Tibial artery (tissue), 4 donors: ENCODE measurements around the gene PRSS53.

ENCODE experiments used
- DNase-seq, 2 donors: peaks; one replicate each; pipeline ENCODE4 v3.0.0-alpha.2; 2019
- H3K27ac ChIP-seq, 2 donors: fragments of 200-600 bp; sonication (generic) in 1 of 2; 1 replicate in 1 of 2; 2 replicates in 1 of 2; pipeline ENCODE4 v1.5.1; 2018 to 2019; ENCODE audit warnings: mild to moderate bottlenecking in 1 of 2
- H3K27me3 ChIP-seq, 2 donors: fragments of 200-600 bp; sonication (generic) in 1 of 2; one replicate each; pipeline versions ENCODE4 v1.5.1 to v1.6.0; 2016 to 2019
- H3K36me3 ChIP-seq, 3 donors: fragments of 200-600 bp; sonication (generic) in 2 of 3; one replicate each; pipeline ENCODE4 v1.5.1; 2016 to 2019; ENCODE audit warnings: mild to moderate bottlenecking in 2 of 3
- H3K4me1 ChIP-seq, 4 donors: fragments of 200-600 bp; sonication (generic) in 2 of 4; 1 replicate in 3 of 4; 2 replicates in 1 of 4; pipeline ENCODE4 v1.5.1; 2016 to 2019
- H3K4me3 ChIP-seq, 2 donors: fragments of 200-600 bp; sonication (generic) in 1 of 2; 1 replicate in 1 of 2; 2 replicates in 1 of 2; pipeline ENCODE4 v1.5.1; 2018 to 2019; ENCODE audit warnings: mild to moderate bottlenecking in 2 of 2
- H3K9me3 ChIP-seq, 3 donors: fragments of 200-600 bp; sonication (generic) in 1 of 3; one replicate each; pipeline ENCODE4 v1.5.1; 2016 to 2019
- CTCF ChIP-seq, 2 experiments: fragments of 200-600 bp in 1 of 2; fragments of 450-650 bp in 1 of 2; IDR thresholded peaks; one replicate each; pipeline ENCODE4 v1.5.1; 2017 to 2019; ENCODE audit warnings: antibody characterized with exemption in 2 of 2, mild to moderate bottlenecking in 1 of 2, moderate library complexity in 1 of 2
- intact Hi-C: fragments of 100-400 bp; cut with DNase I; formaldehyde crosslinking; loops from one replicate; pipeline ENCODE4 v1.15.0; 2023; ENCODE audit warnings: low total_unique reads

PRSS53 gene

GRCh38 chr16:31036691-31037090 lies 52.1 kb downstream of the PRSS53 start:
- DNase-seq, result no peak

GRCh38 chr16:31033709-31034492 lies 54.8 kb downstream of the PRSS53 start:
- H3K27me3 ChIP-seq, result no peaks in the 10 kb centered on the region
- intact Hi-C loops, result loop anchor here (2.0 to 5.0 kb wide), 2 partner anchors 37 to 41 kb away; partner anchors contain the start of genes ZNF646 and ZNF668
- H3K4me1 ChIP-seq, result peaks cover 0 to 22% (median 12%) of the 10 kb centered on the region in 4 donors
- peak overlapping the region; percentile 83 to 99 for H3K4me3 ChIP-seq
- peaks cover 11 to 34% (median 30%) of the 10 kb centered on the region in 3 donors for H3K36me3 ChIP-seq
- peak; percentile 94 to 96 for DNase-seq
- TF ChIP-seq CTCF (IDR thresholded peaks at IDR 0.05), result no peak
- no peaks in the 10 kb centered on the region for H3K9me3 ChIP-seq
- H3K27ac ChIP-seq, result peak overlapping the region; percentile 92 to 93

More at GRCh38 chr16:31036691-31037090, 52.1 kb downstream of the PRSS53 start:
- Histone ChIP-seq H3K27me3 (no peaks in the 10 kb centered on the region), H3K4me3 (no peak overlapping the region), H3K4me1 (peaks cover 0 to 22% (median 12%) of the 10 kb centered on the region in 4 donors), H3K36me3 (peaks cover 36 to 60% (median 58%) of the 10 kb centered on the region in 3 donors), H3K9me3 (no peaks in the 10 kb centered on the region), H3K27ac (no peak overlapping the region)
- intact Hi-C loops, result no loop called here
- TF ChIP-seq CTCF (IDR thresholded peaks at IDR 0.05), result no peak
